Measurements from ENCODE around the gene PKIB. TPM values are rescaled to one million over a fixed set of nuclear protein-coding genes. Genes with fewer than 3 reads are reported as not detected.

Gene PKIB
- total and polyA plus RNA-seq, 2 donors (not counting 3 experiments of a cell fraction or from before 2014, with no cell fraction given), result not detected

DNA sequence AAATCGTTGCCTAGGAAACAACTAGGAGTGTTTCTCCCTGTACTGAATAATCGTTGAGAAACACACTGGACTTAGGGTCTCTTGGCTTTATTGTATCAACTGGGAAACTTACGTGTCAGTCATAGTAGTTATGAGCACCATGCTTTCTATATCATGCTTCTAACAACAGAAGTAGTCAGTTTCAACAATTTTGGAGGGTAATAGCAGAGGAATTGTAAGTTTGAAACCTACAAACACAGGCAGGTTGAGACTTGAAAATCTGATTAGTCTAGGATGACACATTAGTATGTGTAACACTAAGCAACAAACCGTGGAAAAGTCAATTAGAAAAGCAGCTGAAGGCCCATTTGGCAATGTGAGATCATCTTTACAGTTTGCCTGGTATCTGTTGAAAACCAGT is 125.4 kb downstream of the PKIB start:
- H3K79me2 ChIP-seq (ENCODE audit: control insufficient read depth, insufficient read depth, low read length), result no peaks in the 10 kb centered on the region
- FAIRE-seq, result no peak
- H3K4me3 ChIP-seq (replicated peaks in 1 of 3; ENCODE audit: insufficient read depth in 1 of 3, low read depth in 1 of 3, low read length in 3 of 3), result no peak overlapping the region
- POLR2A ChIA-PET, result no interaction called here
- intact Hi-C loops (cut with micrococcal nuclease) (loop anchor here (10.0 kb wide), 1 partner anchor 639 kb away; no protein-coding TSS in a partner anchor), dilution Hi-C loops (cut with MboI; ENCODE audit: extremely low pct_ligation_motif_present, low sequenced_read_pairs) (no loop called here)
- no peak for DNase-seq (ENCODE audit: low read depth, low spot score)
- H3K4me1 ChIP-seq (ENCODE audit: control insufficient read depth, extremely low read depth, insufficient read depth, low read length), result no peaks in the 10 kb centered on the region
- no peaks in the 10 kb centered on the region for H3K9me1 ChIP-seq (replicated peaks; ENCODE audit: control insufficient read depth, extremely low read depth, insufficient read depth, low read length)
- TF ChIP-seq POLR2A (IDR thresholded peaks at IDR 0.05; ENCODE audit: low read depth, low read length), result no peak
- no peak for TF ChIP-seq EZH2 (IDR thresholded peaks at IDR 0.05; ENCODE audit: borderline replicate concordance, low read depth, low read length, severe bottlenecking)
- TF ChIP-seq GATA2 (IDR thresholded peaks at IDR 0.05; ENCODE audit: insufficient read depth, insufficient read length, low read depth, low read length), result no peak
- no peak for TF ChIP-seq FOS (IDR thresholded peaks at IDR 0.05; ENCODE audit: borderline replicate concordance, insufficient read depth, low read length)
- no peak for TF ChIP-seq POLR2AphosphoS5 (IDR thresholded peaks at IDR 0.05; ENCODE audit: insufficient read depth, low read depth, low read length)
- TF ChIP-seq, protein P1, sequence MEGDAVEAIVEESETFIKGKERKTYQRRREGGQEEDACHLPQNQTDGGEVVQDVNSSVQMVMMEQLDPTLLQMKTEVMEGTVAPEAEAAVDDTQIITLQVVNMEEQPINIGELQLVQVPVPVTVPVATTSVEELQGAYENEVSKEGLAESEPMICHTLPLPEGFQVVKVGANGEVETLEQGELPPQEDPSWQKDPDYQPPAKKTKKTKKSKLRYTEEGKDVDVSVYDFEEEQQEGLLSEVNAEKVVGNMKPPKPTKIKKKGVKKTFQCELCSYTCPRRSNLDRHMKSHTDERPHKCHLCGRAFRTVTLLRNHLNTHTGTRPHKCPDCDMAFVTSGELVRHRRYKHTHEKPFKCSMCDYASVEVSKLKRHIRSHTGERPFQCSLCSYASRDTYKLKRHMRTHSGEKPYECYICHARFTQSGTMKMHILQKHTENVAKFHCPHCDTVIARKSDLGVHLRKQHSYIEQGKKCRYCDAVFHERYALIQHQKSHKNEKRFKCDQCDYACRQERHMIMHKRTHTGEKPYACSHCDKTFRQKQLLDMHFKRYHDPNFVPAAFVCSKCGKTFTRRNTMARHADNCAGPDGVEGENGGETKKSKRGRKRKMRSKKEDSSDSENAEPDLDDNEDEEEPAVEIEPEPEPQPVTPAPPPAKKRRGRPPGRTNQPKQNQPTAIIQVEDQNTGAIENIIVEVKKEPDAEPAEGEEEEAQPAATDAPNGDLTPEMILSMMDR (IDR thresholded peaks at IDR 0.05; ENCODE audit: extremely low read depth in 1 of 2, insufficient read depth in 1 of 2, low read depth in 1 of 2, low read length in 2 of 2), result no peak
- no peak for TF ChIP-seq JUN (IDR thresholded peaks at IDR 0.05; ENCODE audit: borderline replicate concordance, insufficient read depth, insufficient read length, low read depth)
- TF ChIP-seq, protein P2, sequence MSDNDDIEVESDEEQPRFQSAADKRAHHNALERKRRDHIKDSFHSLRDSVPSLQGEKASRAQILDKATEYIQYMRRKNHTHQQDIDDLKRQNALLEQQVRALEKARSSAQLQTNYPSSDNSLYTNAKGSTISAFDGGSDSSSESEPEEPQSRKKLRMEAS (IDR thresholded peaks at IDR 0.05; ENCODE audit: insufficient read depth, insufficient read length), result no peak
- no peak for TF ChIP-seq MYC (IDR thresholded peaks at IDR 0.05; ENCODE audit: low read depth, low read length)
- H3K36me3 ChIP-seq (ENCODE audit: control insufficient read depth in 2 of 2, extremely low read depth in 1 of 2, insufficient read depth in 2 of 2, low read length in 2 of 2), result no peaks in the 10 kb centered on the region
- H3K27me3 ChIP-seq (ENCODE audit: control insufficient read depth in 2 of 2, insufficient read depth in 2 of 2, low read length in 2 of 2), result peaks cover 5 to 12% of the 10 kb centered on the region in 2 experiments
- H4K20me1 ChIP-seq (replicated peaks; ENCODE audit: control insufficient read depth, extremely low read depth, insufficient read depth, low read length), result no peaks in the 10 kb centered on the region
- no peak overlapping the region for H3K4me2 ChIP-seq (ENCODE audit: insufficient read depth, low read length)
- CTCF ChIA-PET, result no interaction called here
- no peak overlapping the region for H3K9ac ChIP-seq (replicated peaks; ENCODE audit: extremely low read depth, insufficient read depth, low read length)
- H3K9me3 ChIP-seq (replicated peaks; ENCODE audit: control insufficient read depth, insufficient read depth, low read length), result no peaks in the 10 kb centered on the region
- no peak overlapping the region for H3K27ac ChIP-seq (ENCODE audit: insufficient read depth, low read depth, low read length)
- no peak overlapping the region for H2AFZ ChIP-seq (ENCODE audit: low read depth, low read length)
- no TSS peak for BruUV-seq (replicated peaks)

Measured in endothelial cell of umbilical vein (primary cell).